Trophoblast cell (in vitro differentiated cells and primary cell): ENCODE results near the gene MUC5AC.

ENCODE experiments used
- DNase-seq, 2 donors: peaks; one replicate each; pipeline ENCODE4 v3.0.0-alpha.2; 2016
- H2AFZ ChIP-seq: 2 replicates; pipeline ENCODE4 v1.6.1; 2013; ENCODE audit warnings: low read length, moderate library complexity, mild to moderate bottlenecking; ENCODE audit not compliant: insufficient read depth, poor library complexity
- H2AK5ac ChIP-seq: 2 replicates; pipeline ENCODE4 v1.6.1; 2013; ENCODE audit warnings: mild to moderate bottlenecking, low read length
- H2BK120ac ChIP-seq: 2 replicates; pipeline ENCODE4 v1.6.1; 2013; ENCODE audit warnings: low read length, mild to moderate bottlenecking, moderate library complexity; ENCODE audit not compliant: insufficient read depth, poor library complexity
- H2BK12ac ChIP-seq: 2 replicates; pipeline ENCODE4 v1.6.1; 2013; ENCODE audit warnings: mild to moderate bottlenecking, low read length, moderate library complexity
- H2BK5ac ChIP-seq: 2 replicates; pipeline ENCODE4 v1.6.1; 2013; ENCODE audit warnings: low read length, low read depth, moderate library complexity, mild to moderate bottlenecking; ENCODE audit not compliant: poor library complexity
- H3K14ac ChIP-seq: 2 replicates; pipeline ENCODE4 v1.6.1; 2013; ENCODE audit warnings: mild to moderate bottlenecking, low read length
- H3K18ac ChIP-seq: 2 replicates; pipeline ENCODE4 v1.6.1; 2013; ENCODE audit warnings: mild to moderate bottlenecking, low read length
- H3K23ac ChIP-seq: 2 replicates; pipeline ENCODE4 v1.6.1; 2013; ENCODE audit warnings: low read length
- H3K27ac ChIP-seq: 2 replicates; pipeline ENCODE4 v1.5.1; 2013; ENCODE audit warnings: low read depth, mild to moderate bottlenecking, inconsistent platforms, low read length, moderate library complexity
- H3K27me3 ChIP-seq: 2 replicates; pipeline ENCODE4 v1.6.1; 2013; ENCODE audit warnings: inconsistent platforms, mild to moderate bottlenecking, low read length, moderate library complexity; ENCODE audit not compliant: insufficient read depth
- H3K36me3 ChIP-seq, 2 experiments: 1 replicate in 1 of 2; 2 replicates in 1 of 2; pipeline ENCODE4 v1.6.1; 2013; ENCODE audit warnings: low read length in 2 of 2, mild to moderate bottlenecking in 2 of 2, moderate library complexity in 1 of 2; ENCODE audit not compliant: insufficient read depth in 2 of 2, control insufficient read depth in 1 of 2
- H3K4ac ChIP-seq: 2 replicates; pipeline ENCODE4 v1.6.1; 2013; ENCODE audit warnings: low read depth, mild to moderate bottlenecking, low read length, moderate library complexity
- H3K4me1 ChIP-seq, 2 experiments: 1 replicate in 1 of 2; 2 replicates in 1 of 2; pipeline ENCODE4 v1.6.1; 2013; ENCODE audit warnings: low read length in 2 of 2, mild to moderate bottlenecking in 2 of 2, moderate library complexity in 1 of 2; ENCODE audit not compliant: insufficient read depth in 2 of 2, control insufficient read depth in 1 of 2
- H3K4me2 ChIP-seq: 2 replicates; pipeline ENCODE4 v1.6.1; 2013; ENCODE audit warnings: inconsistent platforms, mild to moderate bottlenecking, low read length, moderate library complexity
- H3K4me3 ChIP-seq: 2 replicates; pipeline ENCODE4 v1.5.1; 2013; ENCODE audit warnings: mild to moderate bottlenecking, low read depth, low read length, inconsistent platforms
- H3K79me1 ChIP-seq: one replicate; pipeline ENCODE4 v1.6.1; 2013; ENCODE audit warnings: low read length
- H3K79me2 ChIP-seq: 2 replicates; pipeline ENCODE4 v1.6.1; 2013; ENCODE audit warnings: low read length, mild to moderate bottlenecking; ENCODE audit not compliant: control insufficient read depth, insufficient read depth, poor library complexity
- H3K9ac ChIP-seq: 2 replicates; pipeline ENCODE4 v1.6.1; 2013; ENCODE audit warnings: mild to moderate bottlenecking, low read length
- H3K9me3 ChIP-seq: 2 replicates; pipeline ENCODE4 v1.6.1; 2013; ENCODE audit warnings: low read depth, mild to moderate bottlenecking, control low read depth, inconsistent platforms, low read length; ENCODE audit not compliant: insufficient read depth
- H4K12ac ChIP-seq: 2 replicates; pipeline ENCODE4 v1.6.1; 2013; ENCODE audit warnings: low read depth, mild to moderate bottlenecking, low read length, moderate library complexity
- H4K8ac ChIP-seq: 2 replicates; pipeline ENCODE4 v1.6.1; 2013; ENCODE audit warnings: low read depth, mild to moderate bottlenecking, low read length, moderate library complexity
- H4K91ac ChIP-seq: one replicate; pipeline ENCODE4 v1.6.1; 2013; ENCODE audit warnings: low read depth, mild to moderate bottlenecking, low read length, moderate library complexity
- WGBS: extraction: QIAGEN DNeasy Blood & Tissue Kit; methylation state at CpG from one replicate; pipeline ENCODE4 v1.1.7; 2013; ENCODE audit warnings: missing lambda C conversion rate; ENCODE audit not compliant: insufficient read length, insufficient coverage; ENCODE audit errors: extremely low coverage; 5-methylcytosine and 5-hydroxymethylcytosine counted together

MUC5AC gene

DNA sequence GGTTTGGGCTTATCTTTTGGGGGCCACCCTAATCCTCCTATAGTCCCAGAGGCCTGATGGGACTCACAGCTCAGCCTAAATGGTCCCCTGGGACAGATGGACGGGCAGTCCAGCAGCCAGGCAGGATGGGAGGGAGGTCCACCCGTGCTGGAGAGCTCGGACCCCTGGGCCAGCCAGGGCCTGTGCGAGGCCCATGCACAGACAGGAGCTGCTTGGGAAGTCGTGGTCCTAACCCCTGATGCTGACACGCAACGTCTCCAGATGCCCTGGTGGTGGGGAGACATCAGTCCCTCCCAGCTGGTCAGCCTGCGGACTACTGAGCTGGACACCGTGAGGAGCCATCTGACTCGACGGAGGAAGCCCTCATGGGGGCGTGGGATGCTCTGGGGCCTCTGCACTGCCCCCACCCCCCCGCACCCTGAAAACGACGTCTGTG, 31.2 kb upstream of the MUC5AC start:
- Histone ChIP-seq H3K79me1 (no peaks in the 10 kb centered on the region), H2BK12ac (no peak overlapping the region), H3K4ac (no peak overlapping the region), H3K36me3 (no peaks in the 10 kb centered on the region), H3K9ac (no peak overlapping the region), H3K9me3 (peaks cover 63% of the 10 kb centered on the region), H3K23ac (no peak overlapping the region), H3K27me3 (no peaks in the 10 kb centered on the region), H3K79me2 (no peaks in the 10 kb centered on the region), H3K14ac (no peak overlapping the region), H2BK120ac (no peak overlapping the region), H3K4me1 (no peaks in the 10 kb centered on the region), H2AFZ (no peak overlapping the region), H4K12ac (no peak overlapping the region), H3K4me3 (no peak overlapping the region), H2AK5ac (no peak overlapping the region), H2BK5ac (no peak overlapping the region), H4K91ac (no peak overlapping the region), H3K27ac (no peak overlapping the region), H3K18ac (no peak overlapping the region), H3K4me2 (no peak overlapping the region), H4K8ac (no peak overlapping the region)
- DNase-seq: no peak
- no CpG with 5 or more reads among the region's 15 CpGs for whole genome bisulfite sequencing

DNA sequence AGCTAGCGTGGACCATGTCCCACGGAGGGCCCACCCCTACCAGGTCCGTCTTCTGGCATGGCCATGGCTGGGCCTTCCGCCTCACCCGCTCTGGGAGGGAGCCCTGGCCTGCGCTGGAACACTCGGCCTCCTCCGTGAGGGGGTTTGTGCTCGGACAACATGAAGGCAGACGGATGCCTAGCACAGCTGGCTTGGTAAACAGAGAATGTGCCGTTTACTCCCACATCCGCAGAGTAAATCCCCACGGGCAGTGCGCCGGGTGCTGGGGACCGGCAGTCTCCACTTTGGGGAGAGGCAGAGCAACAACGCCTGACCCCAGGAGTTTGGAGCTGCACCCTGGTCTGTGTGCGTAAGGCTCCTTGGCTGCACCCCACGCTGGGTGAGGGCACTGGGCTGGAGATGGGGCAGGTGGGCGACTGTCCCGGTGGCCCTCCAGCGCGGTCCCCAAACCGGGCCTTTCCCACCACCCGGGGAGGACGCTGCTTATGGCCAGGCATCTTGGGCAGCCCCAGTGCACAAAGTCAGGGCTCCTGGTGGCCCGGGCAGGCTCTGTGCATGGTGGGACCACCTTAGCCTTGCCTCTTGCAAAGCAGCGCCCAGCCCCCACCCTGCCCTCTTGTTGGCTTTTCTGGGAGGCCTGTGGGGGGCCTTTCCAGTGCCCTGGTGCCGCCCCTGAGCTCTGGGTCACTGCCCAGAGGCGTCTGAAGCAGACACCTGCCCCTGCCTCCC, 30.7 kb upstream of the MUC5AC start:
- Histone ChIP-seq H2BK5ac (no peak overlapping the region), H3K79me2 (no peaks in the 10 kb centered on the region), H3K4me2 (no peak overlapping the region), H3K9me3 (peaks cover 60% of the 10 kb centered on the region), H3K9ac (no peak overlapping the region), H3K4me3 (no peak overlapping the region), H4K8ac (no peak overlapping the region), H3K18ac (no peak overlapping the region), H2BK120ac (no peak overlapping the region), H3K4ac (no peak overlapping the region), H2AFZ (no peak overlapping the region), H3K36me3 (no peaks in the 10 kb centered on the region), H4K91ac (no peak overlapping the region), H3K14ac (no peak overlapping the region), H3K27me3 (no peaks in the 10 kb centered on the region), H2AK5ac (no peak overlapping the region), H3K23ac (no peak overlapping the region), H3K79me1 (no peaks in the 10 kb centered on the region), H2BK12ac (no peak overlapping the region), H3K4me1 (no peaks in the 10 kb centered on the region), H4K12ac (no peak overlapping the region), H3K27ac (no peak overlapping the region)
- DNase-seq: no peak
- no CpG with 5 or more reads among the region's 30 CpGs for WGBS

DNA sequence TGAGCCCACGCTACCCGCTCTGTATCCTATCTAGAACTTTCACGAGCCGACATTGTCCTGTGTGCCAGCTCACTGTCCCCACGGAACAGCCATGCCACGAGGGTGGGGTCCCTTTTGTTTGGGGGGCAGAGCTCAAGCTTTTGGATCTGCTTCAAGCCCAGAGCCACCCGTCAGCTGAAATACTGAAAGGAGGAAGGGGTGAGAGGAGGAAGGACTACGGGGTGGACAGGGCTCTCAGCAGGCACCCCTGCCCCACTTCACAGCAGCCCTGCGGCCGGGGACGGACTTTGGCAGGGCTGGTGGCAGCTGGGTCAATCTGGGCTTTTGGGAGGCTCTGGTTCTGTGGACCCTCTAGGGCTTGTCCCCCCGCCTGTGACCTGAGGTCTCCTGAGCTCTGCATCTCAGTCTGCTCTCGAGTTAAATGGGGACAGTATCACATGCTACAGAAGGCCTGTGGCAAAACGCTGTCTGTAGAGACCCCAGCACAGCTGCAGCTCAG, 30.0 kb upstream of the MUC5AC start:
- H3K23ac ChIP-seq: no peak overlapping the region
- H3K27me3 ChIP-seq: no peaks in the 10 kb centered on the region
- no peak overlapping the region for H3K27ac ChIP-seq
- peaks cover 56% of the 10 kb centered on the region for H3K9me3 ChIP-seq
- no peak overlapping the region for H4K91ac ChIP-seq
- WGBS: no CpG with 5 or more reads among the region's 14 CpGs
- DNase-seq: no peak
- H2BK120ac ChIP-seq: no peak overlapping the region
- no peak overlapping the region for H3K4me3 ChIP-seq
- no peak overlapping the region for H3K4ac ChIP-seq
- no peak overlapping the region for H3K4me2 ChIP-seq
- no peak overlapping the region for H4K8ac ChIP-seq
- H3K18ac ChIP-seq: no peak overlapping the region
- no peak overlapping the region for H2BK12ac ChIP-seq
- no peak overlapping the region for H2AFZ ChIP-seq
- H3K79me2 ChIP-seq: no peaks in the 10 kb centered on the region
- H2BK5ac ChIP-seq: no peak overlapping the region
- H3K36me3 ChIP-seq: no peaks in the 10 kb centered on the region
- H3K4me1 ChIP-seq: no peaks in the 10 kb centered on the region
- H3K14ac ChIP-seq: no peak overlapping the region
- H4K12ac ChIP-seq: no peak overlapping the region
- H3K79me1 ChIP-seq: no peaks in the 10 kb centered on the region
- no peak overlapping the region for H3K9ac ChIP-seq
- H2AK5ac ChIP-seq: no peak overlapping the region

DNA sequence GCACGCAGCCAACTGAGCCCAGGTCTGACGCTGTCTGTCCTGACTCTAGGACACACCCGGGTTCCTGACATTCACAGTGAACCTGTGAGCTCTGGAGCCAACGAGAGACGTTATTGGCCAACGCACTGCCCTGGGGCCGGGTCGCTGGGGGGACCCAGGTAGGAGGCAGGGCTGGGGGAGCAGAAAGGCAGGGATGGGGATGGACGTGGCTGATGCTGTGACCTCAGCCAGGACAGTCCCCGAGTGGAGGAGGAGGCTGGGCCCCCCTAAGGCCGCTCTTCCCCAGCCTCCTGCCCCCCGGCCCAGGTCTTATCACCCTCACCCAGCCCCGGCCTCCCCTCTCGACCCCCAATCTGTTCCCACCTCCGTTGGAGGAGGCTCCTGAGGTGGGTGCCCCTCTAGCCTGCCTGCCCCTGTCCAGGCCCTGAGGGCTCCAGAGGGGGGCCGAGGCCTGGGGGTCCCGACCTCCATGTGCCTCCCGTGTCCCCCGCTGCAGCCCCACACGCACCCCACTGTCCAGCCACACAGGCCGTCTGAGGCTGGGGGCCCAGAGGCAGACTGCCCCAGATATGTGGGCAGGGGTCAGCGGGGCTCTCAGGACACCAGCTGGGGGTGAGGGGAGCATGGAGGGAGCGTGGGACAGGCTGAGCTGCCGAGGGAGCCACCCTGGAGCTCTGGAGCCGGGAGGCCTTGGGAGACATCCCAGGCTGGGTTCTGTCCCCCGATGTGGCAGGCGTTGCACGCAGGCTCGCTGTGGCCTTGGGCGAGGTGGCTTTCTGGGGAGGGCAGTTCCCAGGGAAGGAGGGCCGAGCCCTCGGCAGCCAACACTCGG, 29.2 kb upstream of the MUC5AC start:
- no CpG with 5 or more reads among the region's 33 CpGs for WGBS

More for the DNA sequence above, 29.2 kb upstream of the MUC5AC start:
- no peak overlapping the region for H2BK120ac ChIP-seq
- no peaks in the 10 kb centered on the region for H3K79me1 ChIP-seq
- H3K14ac ChIP-seq: no peak overlapping the region
- peaks cover 56% of the 10 kb centered on the region for H3K9me3 ChIP-seq
- no peak overlapping the region for H2AK5ac ChIP-seq
- H2BK12ac ChIP-seq: no peak overlapping the region
- H3K18ac ChIP-seq: no peak overlapping the region
- no peaks in the 10 kb centered on the region for H3K79me2 ChIP-seq
- H2AFZ ChIP-seq: no peak overlapping the region
- H3K4me1 ChIP-seq: no peaks in the 10 kb centered on the region
- H3K23ac ChIP-seq: no peak overlapping the region
- H4K12ac ChIP-seq: no peak overlapping the region
- no peaks in the 10 kb centered on the region for H3K27me3 ChIP-seq
- no peak overlapping the region for H4K8ac ChIP-seq
- H3K4me2 ChIP-seq: no peak overlapping the region
- H3K4me3 ChIP-seq: no peak overlapping the region
- no peak overlapping the region for H4K91ac ChIP-seq
- H3K9ac ChIP-seq: no peak overlapping the region
- H2BK5ac ChIP-seq: no peak overlapping the region
- DNase-seq: no peak
- H3K27ac ChIP-seq: no peak overlapping the region
- H3K4ac ChIP-seq: no peak overlapping the region
- no peaks in the 10 kb centered on the region for H3K36me3 ChIP-seq
